GM12891 (cell line): ENCODE measurements around the gene OVOL1.

Experiments
- PAX5 ChIP-seq: IDR thresholded peaks from 2 replicates; pipeline ENCODE4 v1.6.1; 2011; ENCODE audit warnings: low read length, moderate library complexity, mild to moderate bottlenecking; ENCODE audit not compliant: insufficient read depth, severe bottlenecking
- POLR2A ChIP-seq: IDR thresholded peaks from 2 replicates; pipeline ENCODE4 v1.6.1; 2011; ENCODE audit warnings: low read depth, low read length, control low read depth
- POLR2AphosphoS5 ChIP-seq: IDR thresholded peaks from 2 replicates; pipeline ENCODE4 v1.6.1; 2011; ENCODE audit warnings: low read depth, low read length, control low read depth
- POU2F2 ChIP-seq: IDR thresholded peaks from 2 replicates; pipeline ENCODE4 v1.6.1; 2011; ENCODE audit warnings: low read depth, mild to moderate bottlenecking, control low read depth, low read length, moderate library complexity
- SPI1 ChIP-seq: IDR thresholded peaks from 2 replicates; pipeline ENCODE4 v1.6.1; 2011; ENCODE audit warnings: low read depth, low read length, control low read depth
- TAF1 ChIP-seq: IDR thresholded peaks from 2 replicates; pipeline ENCODE4 v1.6.1; 2011; ENCODE audit warnings: low read depth, low read length, control low read depth

DNA sequence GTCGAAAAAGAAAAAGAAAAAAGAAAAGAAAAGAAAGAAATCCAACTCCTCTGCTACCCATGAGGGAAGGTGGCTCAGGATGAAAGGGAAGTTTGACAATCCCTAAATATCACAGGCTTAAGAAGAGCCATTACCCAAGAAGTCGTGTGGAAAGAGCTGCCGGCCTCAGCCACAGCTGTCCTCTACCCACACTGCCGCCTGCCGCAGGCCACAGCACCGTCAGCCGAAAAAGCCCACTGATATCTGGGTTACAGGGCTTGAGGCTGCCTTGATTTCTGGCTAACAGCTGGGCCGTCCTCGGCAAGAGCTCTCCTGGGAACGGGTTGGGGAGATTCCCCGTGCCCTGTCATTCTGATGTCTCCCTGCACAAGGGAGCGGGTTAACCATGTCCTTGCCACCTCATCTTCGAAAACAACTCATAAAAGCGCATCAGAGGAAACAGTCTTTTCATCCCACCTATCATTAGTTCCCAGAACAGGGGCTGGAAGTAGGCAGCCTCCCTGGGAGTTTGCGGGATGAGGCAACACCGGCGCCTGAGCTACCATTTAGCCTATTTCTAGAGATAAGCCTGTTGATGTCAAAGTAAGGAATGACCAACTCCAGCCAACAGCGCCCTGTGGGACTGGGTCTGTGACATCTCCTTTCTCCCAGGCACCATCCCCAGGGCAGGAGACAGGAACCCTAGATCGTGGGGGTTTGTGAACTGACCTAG, 25.1 kb downstream of the OVOL1 start:
- TF ChIP-seq POLR2AphosphoS5: no peak
- TF ChIP-seq POLR2A: no peak
- TF ChIP-seq SPI1: no peak
- TF ChIP-seq PAX5: no peak
- TF ChIP-seq TAF1: no peak
- TF ChIP-seq POU2F2: no peak
